HG03342 (cell line): Measurements from ENCODE around the gene BPIFB2.

Experiments
- ATAC-seq: cut with Tn5 transposase; IDR thresholded peaks from one replicate; pipeline ENCODE4 v1.9.1; 2021; ENCODE audit warnings: mild to moderate bottlenecking, moderate library complexity; ENCODE audit not compliant: unreplicated experiment

The BPIFB2 gene

DNA sequence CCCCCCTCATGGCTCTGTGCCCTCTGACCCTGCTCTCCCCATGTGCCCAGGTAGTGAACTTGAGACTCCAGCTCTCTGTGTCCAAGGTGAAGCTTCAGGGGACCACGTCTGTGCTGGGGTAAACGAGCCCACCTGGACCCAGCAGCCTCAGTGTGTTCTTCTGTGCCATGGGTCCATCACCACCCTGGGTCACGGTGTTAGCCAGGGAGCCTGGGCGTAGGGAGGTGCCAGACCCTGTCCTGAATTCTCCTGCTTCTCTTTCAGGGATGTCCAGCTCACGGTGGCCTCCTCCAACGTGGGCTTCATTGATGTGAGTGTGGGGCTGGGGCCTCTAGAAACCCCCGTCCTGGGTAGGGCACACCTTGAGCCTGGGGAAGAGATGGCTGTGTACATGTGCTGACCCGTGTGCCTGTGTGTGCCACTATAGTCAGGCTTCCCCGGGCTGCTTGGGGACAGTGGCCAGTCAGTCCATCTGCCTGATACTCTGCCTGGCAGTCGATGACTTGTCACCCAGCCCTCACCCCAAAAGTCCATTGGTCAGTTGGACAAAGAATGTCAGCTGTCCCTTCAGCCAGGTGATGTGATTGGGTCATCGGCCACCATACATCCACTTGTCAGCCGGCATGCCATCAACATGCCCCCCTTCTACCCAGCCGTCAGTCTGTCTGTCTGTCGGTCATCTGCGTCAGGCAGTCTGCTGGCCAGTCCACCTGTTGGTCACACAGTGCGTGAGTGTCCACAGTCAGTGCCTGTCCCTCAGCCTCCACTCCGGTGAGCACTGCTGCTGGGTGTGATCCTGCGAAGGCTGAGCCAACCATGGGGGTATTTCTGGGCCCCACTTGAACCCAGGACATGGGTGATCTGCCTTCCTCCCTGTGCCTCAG, 13.0 kb downstream of the BPIFB2 start:
- ATAC-seq: no peak

DNA sequence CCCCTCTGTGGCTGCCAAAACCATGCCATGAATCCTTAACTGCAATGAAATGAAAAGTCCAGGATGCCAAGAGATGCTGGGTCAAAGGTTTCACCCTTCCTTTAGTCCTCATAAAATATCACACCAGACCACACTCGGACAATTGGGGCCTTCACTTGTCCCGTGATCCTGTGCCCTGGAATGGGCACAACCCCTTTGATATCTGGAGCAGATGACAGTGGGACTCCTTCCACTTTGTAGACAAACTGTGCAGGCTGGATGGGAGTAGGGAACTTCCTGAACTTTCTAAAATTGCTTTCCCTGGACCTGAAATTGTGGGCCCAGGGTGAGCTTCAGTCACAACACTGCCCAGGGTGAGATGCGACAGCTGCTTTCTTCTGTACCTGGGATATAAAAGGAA, 14.4 kb downstream of the BPIFB2 start:
- no peak for ATAC-seq

DNA sequence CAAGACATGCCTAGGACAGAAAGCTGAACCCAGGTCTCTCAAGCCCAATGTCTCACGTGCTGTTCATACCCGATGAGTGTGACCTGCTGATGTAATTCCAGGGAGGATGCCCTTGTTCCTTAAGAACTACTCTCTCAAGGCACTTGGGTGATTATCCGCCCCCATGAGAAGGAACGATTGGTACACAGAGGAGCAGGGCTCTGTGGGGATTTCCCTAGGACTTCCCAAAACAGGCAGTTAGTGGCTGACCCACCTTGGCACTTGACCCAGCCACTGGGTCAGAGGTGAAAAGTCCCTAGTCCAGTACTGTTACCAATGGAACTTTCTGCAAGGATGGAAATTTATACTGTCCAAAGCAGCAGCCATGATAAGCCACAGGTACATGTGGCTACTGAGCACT, 14.8 kb downstream of the BPIFB2 start:
- no peak for ATAC-seq

DNA sequence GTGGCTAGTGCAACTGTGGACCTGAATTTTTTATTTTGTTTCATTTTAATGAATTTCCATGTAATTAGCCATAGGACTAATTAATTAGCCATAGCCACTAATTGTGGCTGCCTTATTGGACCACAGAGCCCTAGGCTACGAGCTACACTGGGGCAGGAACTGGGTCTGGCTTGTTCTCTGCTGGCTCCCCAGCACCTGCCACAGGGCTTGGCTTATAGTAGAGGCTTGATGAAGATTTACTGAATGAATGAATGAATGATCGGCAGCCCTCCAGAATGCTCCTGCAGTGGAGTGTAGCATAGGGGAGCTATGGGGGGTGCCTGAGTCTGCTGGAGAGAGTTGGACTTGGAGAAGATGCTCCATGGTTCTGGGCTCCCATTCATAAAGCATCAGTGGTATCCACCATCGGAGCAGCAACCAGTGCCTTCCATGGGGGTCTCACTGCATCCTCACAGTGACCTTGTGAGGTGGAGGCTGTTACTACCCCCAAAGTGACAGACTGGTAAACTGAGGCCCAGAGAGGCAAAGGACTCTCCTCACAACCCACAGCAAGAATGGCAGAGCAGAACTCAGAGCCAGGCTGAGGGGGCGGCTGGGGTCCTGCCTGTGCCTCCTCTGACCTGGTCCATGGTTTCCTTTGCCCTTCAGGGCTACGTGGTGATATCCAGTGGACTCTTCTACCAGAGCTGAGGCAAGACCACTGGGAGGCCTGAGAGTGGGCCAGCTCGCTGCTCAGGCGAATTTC, 15.4 kb downstream of the BPIFB2 start:
- ATAC-seq: no peak

DNA sequence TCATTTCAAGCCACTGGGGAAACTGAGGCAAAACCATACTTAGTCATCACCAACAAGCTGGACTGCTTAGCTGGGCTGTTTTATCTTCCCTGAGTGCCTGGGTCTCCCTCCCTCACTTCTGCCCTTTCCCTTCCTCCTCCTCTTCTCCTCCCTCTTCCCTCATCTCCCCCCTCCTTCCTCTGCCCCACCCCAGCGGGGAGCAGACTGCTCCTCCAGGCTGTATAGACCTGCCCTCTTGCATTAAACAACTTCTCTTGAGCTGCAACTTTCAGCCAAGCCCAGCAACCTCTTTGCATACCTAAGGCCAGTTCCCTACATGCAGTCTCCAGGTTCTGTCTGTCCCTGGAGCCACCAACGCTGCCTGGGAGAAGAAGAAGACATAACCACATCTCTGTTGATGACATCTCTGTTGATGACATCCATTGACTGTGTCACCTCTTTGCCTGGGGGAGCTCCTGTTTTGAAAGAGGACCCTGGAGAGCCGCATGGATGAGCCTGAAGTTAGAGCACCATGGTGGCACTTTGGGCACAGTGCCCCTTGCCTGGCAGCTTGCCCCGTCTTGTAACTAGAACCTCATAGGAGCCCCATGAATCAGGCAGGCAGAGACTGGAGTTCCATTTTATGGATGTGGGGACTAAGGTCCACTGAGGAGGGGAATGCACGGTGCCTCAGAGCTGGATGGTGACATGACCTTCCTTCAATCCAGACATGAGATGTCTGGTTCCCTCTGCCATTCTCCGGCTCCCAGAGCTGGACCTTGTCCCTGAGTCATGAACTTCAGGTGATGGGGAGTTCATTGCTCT, 16.1 kb downstream of the BPIFB2 start:
- no peak for ATAC-seq

DNA sequence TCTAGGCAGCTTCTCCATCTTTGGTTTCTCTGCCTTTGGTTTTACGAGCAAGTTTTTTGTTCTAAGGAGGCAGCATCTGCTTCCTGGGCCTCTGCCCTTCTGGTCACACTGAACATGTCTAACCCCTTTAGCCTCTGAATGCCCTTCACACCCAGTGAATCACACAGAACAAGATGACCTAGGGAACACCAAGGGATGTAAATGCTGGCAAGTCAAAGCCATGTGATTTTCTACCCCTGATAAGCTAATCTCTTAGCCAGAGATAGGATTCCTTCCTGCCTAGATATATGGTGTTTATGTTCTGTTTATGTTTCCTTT, 16.7 kb downstream of the BPIFB2 start:
- ATAC-seq: no peak

DNA sequence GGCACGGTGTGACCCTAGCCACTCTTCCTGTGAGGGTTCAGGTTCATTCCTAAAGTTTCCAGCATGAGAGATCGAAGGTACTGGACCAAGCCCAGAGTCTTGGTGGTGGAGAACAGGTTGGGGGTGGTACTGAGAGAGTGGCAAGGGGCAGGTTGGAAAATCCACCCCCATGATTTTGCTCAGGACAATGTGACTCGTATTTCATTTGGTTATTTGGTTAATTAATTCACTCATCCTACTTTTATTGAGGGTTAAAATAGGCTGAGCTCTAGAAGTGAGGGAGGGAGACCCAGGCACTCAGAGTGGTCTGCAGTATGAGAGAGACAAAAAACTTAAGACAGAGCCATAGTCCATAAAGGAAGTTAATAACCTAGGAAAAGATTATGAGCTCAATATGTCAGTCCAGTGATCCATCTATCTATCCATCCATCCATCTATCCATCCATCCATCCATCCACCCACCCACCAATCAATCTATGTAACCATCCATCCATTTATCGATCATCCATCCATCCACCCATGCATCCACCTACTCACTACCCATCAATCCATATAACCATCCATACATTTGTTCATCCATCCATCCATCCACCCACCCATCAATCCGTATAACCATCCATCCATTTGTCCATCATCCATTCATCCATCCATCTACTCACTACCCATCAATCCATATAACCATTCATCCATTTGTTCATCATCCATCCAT, 17.3 kb downstream of the BPIFB2 start:
- ATAC-seq: no peak

DNA sequence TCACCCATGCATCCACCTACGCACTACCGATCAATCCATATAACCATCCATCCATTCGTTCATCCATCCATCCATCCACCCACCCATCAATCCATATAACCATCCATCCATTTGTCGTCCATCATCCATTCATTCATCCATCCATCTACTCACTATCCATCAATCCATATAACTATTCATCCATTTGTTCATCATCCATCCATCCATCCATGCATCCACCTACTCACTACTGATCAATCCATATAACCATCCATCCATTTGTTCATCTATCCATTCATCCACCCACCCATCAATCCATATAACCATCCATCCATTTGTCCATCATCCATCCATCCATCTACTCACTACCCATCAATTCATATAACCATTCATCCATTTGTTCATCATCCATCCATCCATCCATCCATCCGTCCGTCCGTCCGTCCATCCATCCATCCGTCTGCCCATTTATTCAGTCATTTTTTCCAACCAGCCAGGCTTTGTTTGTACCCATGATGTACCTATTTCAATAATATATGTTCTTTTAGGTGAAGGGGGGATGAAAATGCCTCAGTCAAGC, 17.9 kb downstream of the BPIFB2 start:
- ATAC-seq: no peak

DNA sequence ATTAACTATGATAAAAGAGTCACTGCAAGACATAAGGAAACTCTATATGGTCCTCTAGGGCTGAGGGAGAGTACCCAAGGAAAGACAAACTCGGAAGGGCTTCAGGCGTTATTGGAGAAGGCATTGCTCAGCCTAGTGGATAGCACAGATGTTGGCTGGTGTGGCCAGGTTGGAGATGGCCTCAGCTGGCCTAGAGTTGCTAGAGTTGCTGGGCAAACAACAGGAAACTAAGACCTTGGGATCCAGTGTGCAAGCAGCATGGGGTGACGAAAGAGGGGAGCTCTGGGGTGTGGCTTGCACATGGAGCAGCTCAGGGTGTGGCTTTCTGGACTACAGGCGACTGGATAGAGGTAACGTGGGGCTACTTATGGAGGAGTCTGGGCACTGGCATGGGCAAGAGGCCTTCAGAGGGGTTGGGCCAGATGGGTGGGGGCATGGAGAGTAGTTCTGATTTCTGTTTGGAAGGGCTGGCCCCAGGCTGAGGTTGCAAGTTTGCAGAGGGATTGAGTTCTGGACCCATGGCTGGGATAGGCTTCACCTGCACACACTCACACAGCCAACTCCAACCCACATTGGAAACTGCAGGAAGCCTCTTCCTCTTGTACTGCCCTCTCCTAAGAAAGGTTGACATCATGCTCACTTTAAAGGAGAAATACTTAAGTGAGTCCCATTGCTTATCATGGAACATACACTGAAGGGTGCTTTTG, 18.7 kb downstream of the BPIFB2 start:
- no peak for ATAC-seq

DNA sequence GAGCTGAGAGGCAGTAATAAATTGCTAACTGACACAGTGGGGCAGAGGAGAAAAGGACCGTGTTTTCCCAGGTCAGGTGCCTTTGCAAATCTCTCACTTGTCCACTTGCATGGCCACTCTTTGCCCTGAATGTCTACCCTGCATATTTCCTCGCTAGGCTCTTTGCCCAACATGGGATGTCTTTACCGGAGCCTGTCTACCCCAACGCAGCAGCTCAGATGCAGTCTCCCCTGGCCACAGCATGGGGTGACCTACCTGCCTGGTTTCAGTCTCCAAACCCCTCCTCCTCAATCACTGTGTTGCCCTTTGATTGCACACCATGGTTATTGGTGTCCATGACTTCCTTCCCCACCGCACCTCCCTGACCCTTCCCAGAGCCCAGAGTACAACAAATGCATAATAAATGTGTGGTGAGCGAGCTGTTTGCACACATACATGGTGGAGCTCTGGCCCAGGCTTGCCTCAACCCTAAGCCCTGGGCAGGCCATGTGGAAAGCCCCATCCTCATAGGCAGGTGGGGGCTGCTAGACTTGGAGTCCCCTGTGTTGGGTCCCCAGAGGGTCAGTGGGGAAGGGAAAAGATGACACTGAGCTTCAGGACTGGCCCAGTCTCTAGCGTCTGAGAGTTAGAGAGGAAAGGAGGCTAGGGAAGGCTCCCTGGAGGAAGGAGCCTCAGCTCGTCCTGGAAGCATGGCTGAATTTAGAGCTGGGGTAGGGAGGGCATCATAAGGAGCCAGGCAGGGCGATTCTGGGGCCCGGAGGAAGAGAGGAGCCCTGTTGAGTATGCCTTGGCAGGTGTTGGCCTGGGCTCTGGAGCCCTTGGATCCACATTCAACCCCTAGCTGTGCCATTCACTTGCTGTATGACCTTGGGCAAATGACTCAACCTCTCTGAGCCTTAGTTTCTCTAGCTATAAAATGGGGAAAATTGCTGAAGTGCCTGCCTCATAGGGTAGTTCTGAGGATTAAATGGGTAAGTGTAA, 19.6 kb downstream of the BPIFB2 start:
- ATAC-seq: no peak

DNA sequence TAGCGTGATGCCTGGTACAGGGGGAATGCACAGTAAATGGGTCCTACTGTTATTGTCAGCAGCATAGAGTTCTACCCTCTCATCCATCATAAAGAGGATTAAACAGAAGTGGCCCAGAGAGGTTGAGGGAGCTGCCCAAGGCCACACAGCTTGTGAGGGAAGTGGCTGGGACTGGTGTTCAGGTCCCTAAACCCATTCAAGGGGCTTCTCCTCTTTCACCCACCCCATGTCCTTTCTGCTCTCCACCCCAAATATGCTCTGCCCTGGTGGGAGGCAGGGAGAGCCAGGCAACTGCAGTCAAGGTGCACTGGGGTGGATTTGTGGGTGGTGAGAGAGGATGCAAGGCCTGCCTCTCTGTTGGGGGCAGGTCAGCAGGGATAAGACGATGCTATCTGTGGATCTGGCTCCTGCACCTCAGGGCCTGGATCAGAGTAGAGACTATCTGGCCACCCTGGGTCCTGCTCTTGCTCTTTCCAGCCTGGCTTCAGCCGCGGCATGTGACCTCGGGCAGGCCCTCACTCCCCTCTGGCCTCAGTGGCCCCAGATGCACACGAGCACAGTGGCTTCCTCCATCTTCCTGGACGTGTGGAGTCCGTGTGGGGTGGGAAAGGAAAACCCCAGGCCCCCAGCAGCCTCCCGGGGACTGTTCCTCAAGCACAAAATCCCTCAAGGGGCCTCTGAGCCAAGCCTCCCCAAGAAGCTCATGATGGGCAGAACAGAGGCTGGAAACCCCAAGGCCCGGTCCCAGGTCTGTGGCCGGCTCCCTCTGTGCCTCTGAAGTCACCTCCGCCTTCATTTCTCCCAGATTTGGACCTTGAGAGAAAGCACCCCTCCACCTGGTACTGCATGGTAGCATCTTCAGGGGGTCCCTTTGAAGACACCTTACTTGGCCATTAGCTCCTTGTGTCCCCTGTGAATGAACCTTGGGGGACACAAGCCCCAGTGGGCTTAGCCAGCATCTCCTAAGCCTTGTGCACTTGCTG, 20.6 kb downstream of the BPIFB2 start:
- no peak for ATAC-seq

DNA sequence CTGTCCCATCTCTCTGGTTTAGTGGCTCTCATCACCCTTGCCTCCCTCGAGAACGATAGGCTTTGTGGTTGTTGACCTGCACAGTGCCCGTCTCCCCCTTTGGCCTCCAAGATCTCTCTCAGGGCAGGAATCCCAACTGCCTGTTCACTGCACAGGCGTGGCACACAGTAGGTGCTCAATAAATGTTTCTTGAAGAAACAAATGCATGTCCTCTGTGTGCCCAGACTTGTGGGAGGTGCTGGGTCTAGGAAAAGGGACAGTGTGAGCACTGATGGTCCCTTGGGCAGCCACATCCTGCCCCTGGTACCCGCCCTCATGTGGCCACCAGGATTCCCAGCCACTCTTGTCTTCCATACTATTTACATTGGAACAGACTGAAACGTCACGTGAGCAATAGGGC, 21.4 kb downstream of the BPIFB2 start:
- ATAC-seq: no peak

DNA sequence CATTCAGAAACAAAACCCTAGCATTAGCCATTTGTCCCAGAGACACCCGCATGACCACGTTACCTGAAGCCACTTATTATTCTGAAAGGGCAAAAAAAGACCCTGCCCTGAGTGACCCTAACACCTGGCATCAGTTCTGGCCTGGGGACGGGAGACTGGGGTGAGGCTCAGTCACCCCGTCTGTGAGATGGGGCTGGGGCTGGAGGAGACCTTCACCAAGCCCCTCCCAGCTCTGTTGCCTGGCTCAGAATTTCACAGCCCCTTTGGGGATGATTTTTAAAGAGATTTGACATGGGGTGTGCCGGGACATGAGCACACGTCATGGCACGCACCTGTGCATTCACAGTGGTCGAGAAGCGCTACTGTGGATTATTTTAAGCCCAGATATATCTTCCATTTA, 22.6 kb downstream of the BPIFB2 start:
- no peak for ATAC-seq

DNA sequence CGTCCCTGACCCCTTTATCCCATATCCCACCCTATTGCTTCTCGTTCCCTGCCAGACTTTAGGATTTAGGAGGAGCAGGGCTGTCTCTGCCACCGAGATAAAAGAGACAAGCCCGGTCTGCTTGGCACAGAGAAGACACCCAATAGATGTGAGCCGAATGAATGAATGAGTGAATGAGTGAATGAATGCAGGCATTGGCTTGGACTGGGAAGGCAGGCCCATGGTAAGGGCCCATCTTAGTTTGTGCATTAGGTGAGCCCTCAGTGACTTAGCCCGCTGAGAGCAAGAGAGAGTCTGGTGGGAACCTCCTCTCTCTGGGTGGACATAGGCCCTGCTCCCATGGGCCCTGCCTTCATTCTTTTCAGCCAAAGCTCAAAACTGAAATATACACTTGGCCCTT, 23.1 kb downstream of the BPIFB2 start:
- ATAC-seq: no peak

DNA sequence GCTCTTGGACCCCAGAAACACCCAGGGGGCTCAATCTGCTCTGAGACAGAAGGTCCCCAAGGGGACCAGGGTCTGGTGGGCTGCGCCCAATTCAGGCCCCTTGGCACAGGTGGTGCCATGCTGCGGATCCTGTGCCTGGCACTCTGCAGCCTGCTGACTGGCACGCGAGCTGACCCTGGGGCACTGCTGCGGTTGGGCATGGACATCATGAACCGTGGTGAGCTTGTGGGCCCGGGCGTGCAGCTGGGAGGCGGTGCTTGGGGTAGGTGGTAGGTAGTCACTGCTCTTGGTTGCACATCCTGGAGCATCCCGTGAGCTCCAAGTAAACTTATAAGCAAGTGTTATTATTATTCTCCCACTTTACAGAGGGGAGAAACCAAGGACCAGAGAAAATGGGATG, 24.0 kb downstream of the BPIFB2 start, which contains the start of gene BPIFB6:
Gene BPIFB6, plus strand, starts transcription at position 118 of the 400 bp plus-strand sequence. Its CDS starts 0 bp downstream, at position 118.
- ATAC-seq: no peak

DNA sequence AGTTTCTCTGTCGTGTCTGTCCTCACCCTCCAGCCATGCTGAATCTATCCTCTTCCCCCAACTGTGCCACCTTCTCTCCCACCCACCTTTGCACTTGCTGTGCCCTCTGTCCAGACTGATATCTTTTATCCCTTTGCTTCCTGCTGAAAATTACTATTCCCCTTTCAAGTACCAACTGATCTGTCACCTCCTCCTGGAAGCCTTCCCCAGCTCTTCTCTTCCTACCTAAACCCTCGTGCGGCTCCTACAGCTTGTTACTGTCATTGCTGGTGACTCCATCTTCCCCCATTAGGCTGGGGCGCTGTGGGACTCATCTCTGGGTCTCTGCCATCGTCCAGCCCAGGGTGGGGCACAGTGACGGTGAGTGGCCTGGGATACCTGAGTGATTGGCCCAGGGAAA, 25.1 kb downstream of the BPIFB2 start:
- ATAC-seq: no peak

DNA sequence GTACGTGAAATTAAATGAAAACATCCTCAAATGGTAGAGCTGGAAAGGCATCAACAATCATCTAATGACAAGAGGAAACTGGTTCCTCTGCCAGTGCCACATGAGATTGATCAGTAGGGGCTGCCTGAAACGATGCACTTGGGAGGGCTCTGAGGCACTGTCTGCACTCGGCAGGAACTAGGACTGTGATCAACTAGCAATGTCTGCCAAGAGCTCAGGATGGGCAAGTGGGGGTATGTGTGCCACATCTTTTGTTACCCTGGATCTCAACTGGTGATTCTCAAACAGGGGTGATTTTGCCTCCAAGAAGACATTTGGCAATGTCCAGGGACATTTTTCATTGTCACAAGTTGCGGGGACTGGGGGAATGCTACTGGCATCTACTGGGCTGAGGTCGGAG, 25.9 kb downstream of the BPIFB2 start:
- no peak for ATAC-seq

DNA sequence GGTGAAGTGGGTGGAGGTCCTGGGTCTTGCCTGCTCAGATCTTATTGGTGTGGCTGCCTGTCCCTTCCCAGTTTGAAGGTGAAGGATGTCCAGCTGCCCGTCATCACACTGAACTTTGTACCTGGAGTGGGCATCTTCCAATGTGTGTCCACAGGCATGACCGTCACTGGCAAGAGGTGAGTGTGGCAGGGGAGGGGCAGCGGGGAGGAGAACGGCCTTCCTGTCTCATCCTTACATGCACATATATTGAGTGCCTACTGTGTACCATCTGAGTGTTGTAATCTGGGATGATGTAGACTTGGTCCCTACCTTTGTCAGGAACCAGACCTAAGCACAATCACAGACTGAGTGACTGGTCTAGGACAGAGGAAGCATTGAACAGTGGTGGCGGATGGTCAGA, 26.6 kb downstream of the BPIFB2 start:
- ATAC-seq: no peak
